Right ventricle myocardium inferior (tissue), 1 donor: ENCODE measurements around the gene RMDN2. TPM values are rescaled to one million over a fixed set of nuclear protein-coding genes. Genes with fewer than 3 reads are reported as not detected.

ENCODE experiments used
- ATAC-seq: fragments of 200-7000 bp; cut with Tn5 transposase; one replicate; pipeline ENCODE4 v1.9.1; 2020; ENCODE audit warnings: mild to moderate bottlenecking, moderate library complexity
- DNase-seq: peaks from one replicate; pipeline ENCODE4 v3.0.0; 2021; ENCODE audit errors: missing footprints
- intact Hi-C: fragments of 100-400 bp; cut with DNase I; formaldehyde crosslinking; loops from one replicate; pipeline ENCODE4 v1.11.0; 2022
- total RNA-seq: library from RNA; stranded (reverse); fragmentation: NEBNext Ultra II Directional; extraction: Animal tissue kit (Norgen Biotek cat#: 25700); gene quantifications from one replicate; pipeline ENCODE4 v1.2.1, GENCODE V29; 2021
- donor health status: DM: no; HTN: yes; CAD: no; lungs with severe emphysema.

Gene RMDN2
- total RNA-seq, 1 donor from 2014 or later, result 5.8 TPM

GRCh38 chr2:37894047-37894446, 31.0 kb upstream of the RMDN2 start:
- DNase-seq (no peak), ATAC-seq (no peak)
- intact Hi-C loops, result loop anchor here (5.0 kb wide), 1 partner anchor 497 kb away; no protein-coding TSS in a partner anchor

- intact Hi-C loops, result loop anchor here (5.0 kb wide), 1 partner anchor 497 kb away; no protein-coding TSS in a partner anchor
- DNase-seq, result no peak
- ATAC-seq, result no peak
Observed at GRCh38 chr2:37894601-37895000, 30.5 kb upstream of the RMDN2 start.

- ATAC-seq, result no peak
- intact Hi-C loops, result no loop called here
- no peak for DNase-seq
Observed at GRCh38 chr2:37895140-37895539, 29.9 kb upstream of the RMDN2 start.

- ATAC-seq (no peak), DNase-seq (no peak)
- intact Hi-C loops, result no loop called here
Observed at GRCh38 chr2:37896319-37896718, 28.8 kb upstream of the RMDN2 start.

GRCh38 chr2:37897511-37897910, 27.6 kb upstream of the RMDN2 start:
- no peak for ATAC-seq
- DNase-seq, result no peak
- intact Hi-C loops, result no loop called here

- DNase-seq (no peak), ATAC-seq (no peak)
- intact Hi-C loops, result no loop called here
Observed at GRCh38 chr2:37898448-37898847, 26.6 kb upstream of the RMDN2 start.

- no peak for DNase-seq
- ATAC-seq, result no peak
- intact Hi-C loops, result no loop called here
Observed at GRCh38 chr2:37902991-37903390, 22.1 kb upstream of the RMDN2 start.

GRCh38 chr2:37904425-37904824, 20.7 kb upstream of the RMDN2 start:
- intact Hi-C loops, result no loop called here
- ATAC-seq, result no peak
- DNase-seq, result no peak

GRCh38 chr2:37904993-37905392, 20.1 kb upstream of the RMDN2 start:
- intact Hi-C loops, result no loop called here

GRCh38 chr2:37906131-37906530, 19.0 kb upstream of the RMDN2 start:
- ATAC-seq (no peak), DNase-seq (no peak)
- intact Hi-C loops, result no loop called here

More at GRCh38 chr2:37904993-37905392, 20.1 kb upstream of the RMDN2 start:
- ATAC-seq (no peak), DNase-seq (no peak)

GRCh38 chr2:37907501-37908225, 17.4 kb upstream of the RMDN2 start:
- ATAC-seq (no peak), DNase-seq (no peak)
- intact Hi-C loops, result no loop called here

GRCh38 chr2:37911296-37911873, 13.7 kb upstream of the RMDN2 start:
- ATAC-seq (no peak), DNase-seq (no peak)
- intact Hi-C loops, result no loop called here

- intact Hi-C loops, result no loop called here
Observed at GRCh38 chr2:37912056-37912455, 13.0 kb upstream of the RMDN2 start.

GRCh38 chr2:37912616-37913015, 12.5 kb upstream of the RMDN2 start:
- no peak for ATAC-seq
- intact Hi-C loops, result no loop called here
- DNase-seq, result no peak

More at GRCh38 chr2:37912056-37912455, 13.0 kb upstream of the RMDN2 start:
- DNase-seq (no peak), ATAC-seq (no peak)

- intact Hi-C loops, result no loop called here
- DNase-seq (no peak), ATAC-seq (no peak)
Observed at GRCh38 chr2:37914340-37914739, 10.7 kb upstream of the RMDN2 start.

- ATAC-seq, result no peak
- intact Hi-C loops, result no loop called here
Observed at GRCh38 chr2:37915773-37916172, 9.3 kb upstream of the RMDN2 start.

GRCh38 chr2:37916512-37917082, 8.5 kb upstream of the RMDN2 start:
- DNase-seq (no peak), ATAC-seq (peak; percentile 87)
- intact Hi-C loops, result no loop called here

More at GRCh38 chr2:37915773-37916172, 9.3 kb upstream of the RMDN2 start:
- no peak for DNase-seq

- ATAC-seq, result no peak
- no peak for DNase-seq
- intact Hi-C loops, result no loop called here
Observed at GRCh38 chr2:37917281-37918228, 7.5 kb upstream of the RMDN2 start.

GRCh38 chr2:37918742-37919186, 6.3 kb upstream of the RMDN2 start:
- no peak for DNase-seq
- intact Hi-C loops, result no loop called here
- no peak for ATAC-seq
